Stimulated activated CD4-positive, alpha-beta T cell treated with anti-CD3 and anti-CD28 coated beads, Interleukin-2, amount 100 ng/mL, for 4 hours (primary cell): Measurements from ENCODE around the gene PAK1IP1.
"Not testable (repeated sequence)": the region's sequence is repeated elsewhere in the genome, so short reads cannot be mapped to it uniquely, and the experiment has no call there.

Experiments used
- DNase-seq: peaks from one replicate; pipeline ENCODE4 v3.0.0-alpha.2; 2020; ENCODE audit warnings: low read depth

The PAK1IP1 gene

GRCh38 chr6:10743515-10743914, 48.7 kb downstream of the PAK1IP1 start:
- no peak for DNase-seq

- DNase-seq, result no peak
Measured at GRCh38 chr6:10745116-10745515, 50.3 kb downstream of the PAK1IP1 start.

- DNase-seq, result no peak
Measured at GRCh38 chr6:10746915-10747250, 52.1 kb downstream of the PAK1IP1 start.

DNA sequence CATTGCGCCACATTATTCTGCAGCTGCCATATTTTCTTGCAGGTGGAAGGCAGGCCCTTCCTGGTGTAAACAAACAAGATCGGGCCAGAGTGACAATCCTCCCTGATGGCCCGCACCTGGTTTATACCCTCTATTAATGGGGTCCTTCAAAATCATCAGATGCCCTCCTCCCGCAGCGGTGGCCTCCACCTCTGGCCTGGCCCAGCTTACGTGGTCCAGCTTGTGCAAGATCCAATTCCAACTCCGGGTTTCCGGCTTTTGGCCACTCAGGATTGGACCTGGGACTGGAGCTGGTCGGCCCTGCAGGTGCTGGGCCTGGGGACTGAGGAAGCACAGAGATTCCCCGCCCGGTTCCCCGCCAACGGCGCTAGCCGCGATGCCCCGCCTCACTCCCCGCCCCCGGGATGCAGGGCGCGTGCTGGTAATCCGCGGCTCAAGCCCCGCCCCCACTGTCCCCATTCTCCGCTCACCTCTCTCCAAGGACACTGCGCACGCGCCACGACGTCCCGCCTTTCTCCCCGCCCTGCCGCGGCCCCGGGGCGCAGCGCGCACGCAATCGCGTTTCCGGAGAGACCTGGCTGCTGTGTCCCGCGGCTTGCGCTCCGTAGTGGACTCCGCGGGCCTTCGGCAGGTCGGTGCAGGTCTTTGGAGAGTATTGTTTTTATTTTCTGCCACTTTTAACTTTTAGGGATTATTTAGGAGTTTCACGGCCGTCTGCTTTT, 52.6 kb downstream of the PAK1IP1 start, which contains the start of gene TMEM14B:
Gene TMEM14B, plus strand, starts transcription at position 555 of the 722 bp plus-strand sequence. CDS start 1,441 bp downstream, outside the sequence.
- peak; percentile 99 for DNase-seq

DNA sequence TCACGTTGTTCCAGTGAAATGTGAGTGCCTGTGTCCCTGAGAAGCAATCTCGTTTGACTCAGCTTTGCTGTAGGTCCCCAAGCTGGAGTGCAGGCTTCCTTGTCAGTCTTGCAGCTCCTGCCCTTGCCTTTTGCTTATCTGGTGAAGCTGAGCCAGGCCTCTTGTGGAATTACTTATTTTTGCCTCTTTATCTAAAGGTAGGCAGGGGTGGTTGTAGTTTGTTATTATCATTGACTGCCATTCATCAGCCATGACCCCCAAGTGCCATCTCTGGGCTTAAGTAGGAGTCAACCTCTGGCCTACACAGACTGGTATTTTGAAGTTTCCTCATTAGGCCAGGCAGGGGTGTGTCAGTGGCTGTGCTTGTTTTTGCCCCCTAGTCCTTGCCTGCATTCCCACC, 55.0 kb downstream of the PAK1IP1 start:
- no peak for DNase-seq

DNA sequence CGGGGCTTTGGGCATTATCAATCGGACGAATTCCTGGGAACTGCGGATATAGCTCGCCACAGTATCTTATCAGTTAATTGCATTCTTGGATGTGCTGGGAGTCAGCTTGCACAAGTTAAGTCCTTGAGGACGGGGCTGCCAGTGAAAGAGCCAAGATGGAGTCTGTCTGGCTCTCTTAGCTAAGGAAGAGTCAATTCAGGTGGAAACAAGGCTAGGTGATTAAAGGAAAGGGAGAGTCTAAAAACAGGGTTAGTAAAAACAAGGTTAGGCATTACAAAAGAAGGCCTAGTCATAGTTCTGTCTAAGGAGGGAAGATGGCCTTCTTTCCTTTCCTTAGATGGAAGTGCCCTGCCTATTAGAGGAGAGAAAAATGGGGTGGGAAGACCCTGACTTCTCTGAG, 55.8 kb downstream of the PAK1IP1 start:
- not testable (repeated sequence) for DNase-seq

- DNase-seq, result not testable (repeated sequence)
Measured at GRCh38 chr6:10751757-10752156, 57.0 kb downstream of the PAK1IP1 start.

DNA sequence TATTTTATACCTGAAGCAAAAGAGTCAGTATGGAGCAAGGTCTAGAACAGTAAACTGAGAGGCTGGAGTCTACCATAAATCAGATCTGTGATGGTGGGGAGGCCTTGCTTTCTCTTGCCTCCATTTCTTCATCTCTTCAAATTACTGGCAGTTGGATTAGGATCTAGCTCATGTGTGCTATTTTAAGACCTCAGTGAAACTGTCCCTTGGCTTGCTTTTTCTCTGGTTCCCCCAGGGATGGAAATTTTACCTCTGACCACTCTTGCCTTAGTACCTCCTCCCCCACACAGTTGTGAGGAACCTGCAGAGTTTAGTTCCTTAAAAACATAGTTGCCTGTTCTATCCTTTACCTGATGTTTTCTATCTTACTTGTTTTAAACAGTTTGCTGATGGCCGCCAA, 61.3 kb downstream of the PAK1IP1 start:
- DNase-seq, result no peak
